IPS-20b (cell line): ENCODE results near the gene TRIM46.

Experiments
- H3K27ac ChIP-seq: one replicate; pipeline ENCODE4 v1.5.1; 2013; ENCODE audit warnings: low read length
- H3K27me3 ChIP-seq: 2 replicates; pipeline ENCODE4 v1.6.1; 2013; ENCODE audit warnings: mild to moderate bottlenecking, low read length, inconsistent platforms; ENCODE audit not compliant: insufficient read depth
- H3K36me3 ChIP-seq: 2 replicates; pipeline ENCODE4 v1.6.1; 2013; ENCODE audit warnings: low read depth, mild to moderate bottlenecking, inconsistent platforms, low read length, moderate library complexity; ENCODE audit not compliant: insufficient read depth
- H3K4me1 ChIP-seq: 2 replicates; pipeline ENCODE4 v1.6.1; 2013; ENCODE audit warnings: mild to moderate bottlenecking, control low read depth, inconsistent platforms, low read length, moderate library complexity; ENCODE audit not compliant: insufficient read depth
- H3K4me3 ChIP-seq: 2 replicates; pipeline ENCODE4 v1.5.1; 2013; ENCODE audit warnings: mild to moderate bottlenecking, low read length, inconsistent platforms
- H3K9ac ChIP-seq: 2 replicates; pipeline ENCODE4 v1.6.1; 2013; ENCODE audit warnings: low read depth, mild to moderate bottlenecking, inconsistent platforms, low read length, moderate library complexity
- H3K9me3 ChIP-seq: 2 replicates; pipeline ENCODE4 v1.6.1; 2013; ENCODE audit warnings: mild to moderate bottlenecking, low read depth, low read length, inconsistent platforms; ENCODE audit not compliant: insufficient read depth

TRIM46 gene

GRCh38 chr1:155168456-155169210, 5.0 kb upstream of the TRIM46 start:
- no peak overlapping the region for H3K9ac ChIP-seq
- peaks cover 15% of the 10 kb centered on the region for H3K36me3 ChIP-seq
- H3K4me1 ChIP-seq = peaks cover 11% of the 10 kb centered on the region; the same call in 1 of the 2 replicates
- no peak overlapping the region for H3K27ac ChIP-seq
- no peaks in the 10 kb centered on the region for H3K27me3 ChIP-seq
- no peaks in the 10 kb centered on the region for H3K9me3 ChIP-seq
- no peak overlapping the region for H3K4me3 ChIP-seq

GRCh38 chr1:155169541-155169940, 4.1 kb upstream of the TRIM46 start:
- Histone ChIP-seq H3K9me3 (no peaks in the 10 kb centered on the region), H3K9ac (no peak overlapping the region), H3K4me1 (peaks cover 11% of the 10 kb centered on the region; the same call in 1 of the 2 replicates), H3K36me3 (peaks cover 15% of the 10 kb centered on the region), H3K27ac (no peak overlapping the region), H3K4me3 (no peak overlapping the region), H3K27me3 (no peaks in the 10 kb centered on the region)

GRCh38 chr1:155170101-155170785, 3.4 kb upstream of the TRIM46 start:
- Histone ChIP-seq H3K4me3 (no peak overlapping the region), H3K4me1 (peaks cover 12% of the 10 kb centered on the region; the same call in 1 of the 2 replicates), H3K27me3 (no peaks in the 10 kb centered on the region), H3K27ac (no peak overlapping the region), H3K9me3 (no peaks in the 10 kb centered on the region), H3K36me3 (peaks cover 15% of the 10 kb centered on the region), H3K9ac (no peak overlapping the region)

- Histone ChIP-seq H3K4me1 (peaks cover 12% of the 10 kb centered on the region; the same call in 1 of the 2 replicates), H3K27ac (no peak overlapping the region), H3K9ac (no peak overlapping the region), H3K36me3 (peaks cover 15% of the 10 kb centered on the region), H3K9me3 (no peaks in the 10 kb centered on the region), H3K4me3 (no peak overlapping the region), H3K27me3 (no peaks in the 10 kb centered on the region)
These were observed 2.8 kb upstream of the TRIM46 start for GRCh38 chr1:155170806-155171205.

- Histone ChIP-seq H3K4me1 (peaks cover 8% of the 10 kb centered on the region; the same call in 1 of the 2 replicates), H3K27me3 (no peaks in the 10 kb centered on the region), H3K9me3 (no peaks in the 10 kb centered on the region), H3K4me3 (peak overlapping the region; percentile 87), H3K27ac (peak overlapping the region; percentile 91), H3K9ac (peak overlapping the region; percentile 96; the same call in 1 of the 2 replicates), H3K36me3 (peaks cover 19% of the 10 kb centered on the region)
These were observed 1.6 kb upstream of the TRIM46 start for GRCh38 chr1:155171836-155172731.

GRCh38 chr1:155172732-155173477, 744 bp upstream of the TRIM46 start, which contains the start of gene KRTCAP2:
KRTCAP2 (minus strand) TSS chr1:155173304; CDS start chr1:155173224, 80 bp downstream.
- H3K9ac ChIP-seq = peak within 1 kb of the TSS; percentile 96

GRCh38 chr1:155174324-155175280, 953 bp downstream of the TRIM46 start:
- H3K4me1 ChIP-seq = peaks cover 7% of the 10 kb centered on the region; the same call in 1 of the 2 replicates

More at GRCh38 chr1:155172732-155173477, 744 bp upstream of the TRIM46 start, which contains the start of gene KRTCAP2:
- H3K27me3 ChIP-seq = no peaks in the 10 kb centered on the region
- H3K4me3 ChIP-seq = peak within 1 kb of the TSS; percentile 87
- H3K4me1 ChIP-seq = peaks cover 7% of the 10 kb centered on the region; the same call in 1 of the 2 replicates
- no peaks in the 10 kb centered on the region for H3K9me3 ChIP-seq
- peaks cover 27% of the 10 kb centered on the region for H3K36me3 ChIP-seq
- peak within 1 kb of the TSS; percentile 91 for H3K27ac ChIP-seq

GRCh38 chr1:155175281-155175926, 1.8 kb downstream of the TRIM46 start:
- no peaks in the 10 kb centered on the region for H3K9me3 ChIP-seq
- peaks cover 34% of the 10 kb centered on the region for H3K36me3 ChIP-seq
- H3K27me3 ChIP-seq = no peaks in the 10 kb centered on the region
- H3K4me3 ChIP-seq = peak overlapping the region; percentile 87
- H3K4me1 ChIP-seq = peaks cover 7% of the 10 kb centered on the region; the same call in 1 of the 2 replicates
- H3K27ac ChIP-seq = no peak overlapping the region
- peak overlapping the region; percentile 96; the same call in 1 of the 2 replicates for H3K9ac ChIP-seq

More at GRCh38 chr1:155174324-155175280, 953 bp downstream of the TRIM46 start:
- Histone ChIP-seq H3K27ac (peak overlapping the region; percentile 52), H3K36me3 (peaks cover 35% of the 10 kb centered on the region), H3K9me3 (no peaks in the 10 kb centered on the region), H3K27me3 (no peaks in the 10 kb centered on the region), H3K4me3 (peak overlapping the region; percentile 87), H3K9ac (peak overlapping the region; percentile 96; the same call in 1 of the 2 replicates)

GRCh38 chr1:155175927-155176371, 2.3 kb downstream of the TRIM46 start:
- H3K4me3 ChIP-seq = no peak overlapping the region; the same call in 1 of the 2 replicates
- no peaks in the 10 kb centered on the region for H3K9me3 ChIP-seq
- H3K27ac ChIP-seq = no peak overlapping the region
- H3K9ac ChIP-seq = no peak overlapping the region
- peaks cover 32% of the 10 kb centered on the region for H3K36me3 ChIP-seq
- no peaks in the 10 kb centered on the region for H3K27me3 ChIP-seq
- H3K4me1 ChIP-seq = peaks cover 7% of the 10 kb centered on the region; the same call in 1 of the 2 replicates
